GM18508 (cell line): ENCODE data around the gene ALOX5.
A peak's percentile ranks its signal among the peaks of the same experiment; 100 is the strongest.
"Not testable (repeated sequence)": the region's sequence is repeated elsewhere in the genome, so short reads cannot be mapped to it uniquely, and the experiment has no call there.

Experiments used
- ATAC-seq: cut with Tn5 transposase; IDR thresholded peaks from one replicate; pipeline ENCODE4 v1.9.1; 2021; ENCODE audit warnings: moderate number of reproducible peaks; ENCODE audit not compliant: insufficient read depth, unreplicated experiment

Gene ALOX5

GRCh38 chr10:45460235-45460878 is 86.3 kb downstream of the ALOX5 start:
- ATAC-seq: peak; percentile 34

DNA sequence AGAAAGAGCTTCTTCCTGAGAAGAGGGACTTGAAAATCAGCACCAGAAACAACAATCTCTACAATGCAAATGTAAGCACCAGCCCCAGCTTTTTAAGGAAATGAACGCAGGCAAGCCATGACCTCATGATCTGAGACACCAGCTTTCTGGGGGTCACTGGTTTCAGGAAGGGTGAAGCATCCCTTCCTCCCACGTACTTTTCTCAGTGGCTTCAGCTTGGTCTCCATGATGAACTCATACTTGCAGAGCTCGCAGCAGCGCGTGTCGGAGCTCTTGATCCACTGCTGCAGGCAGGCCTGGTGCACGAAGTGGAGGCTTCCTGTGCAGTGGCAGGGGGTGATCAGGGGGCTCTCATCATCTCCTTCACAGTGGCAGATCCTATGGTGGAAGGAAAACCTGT is 87.0 kb downstream of the ALOX5 start:
- peak; percentile 71 for ATAC-seq

DNA sequence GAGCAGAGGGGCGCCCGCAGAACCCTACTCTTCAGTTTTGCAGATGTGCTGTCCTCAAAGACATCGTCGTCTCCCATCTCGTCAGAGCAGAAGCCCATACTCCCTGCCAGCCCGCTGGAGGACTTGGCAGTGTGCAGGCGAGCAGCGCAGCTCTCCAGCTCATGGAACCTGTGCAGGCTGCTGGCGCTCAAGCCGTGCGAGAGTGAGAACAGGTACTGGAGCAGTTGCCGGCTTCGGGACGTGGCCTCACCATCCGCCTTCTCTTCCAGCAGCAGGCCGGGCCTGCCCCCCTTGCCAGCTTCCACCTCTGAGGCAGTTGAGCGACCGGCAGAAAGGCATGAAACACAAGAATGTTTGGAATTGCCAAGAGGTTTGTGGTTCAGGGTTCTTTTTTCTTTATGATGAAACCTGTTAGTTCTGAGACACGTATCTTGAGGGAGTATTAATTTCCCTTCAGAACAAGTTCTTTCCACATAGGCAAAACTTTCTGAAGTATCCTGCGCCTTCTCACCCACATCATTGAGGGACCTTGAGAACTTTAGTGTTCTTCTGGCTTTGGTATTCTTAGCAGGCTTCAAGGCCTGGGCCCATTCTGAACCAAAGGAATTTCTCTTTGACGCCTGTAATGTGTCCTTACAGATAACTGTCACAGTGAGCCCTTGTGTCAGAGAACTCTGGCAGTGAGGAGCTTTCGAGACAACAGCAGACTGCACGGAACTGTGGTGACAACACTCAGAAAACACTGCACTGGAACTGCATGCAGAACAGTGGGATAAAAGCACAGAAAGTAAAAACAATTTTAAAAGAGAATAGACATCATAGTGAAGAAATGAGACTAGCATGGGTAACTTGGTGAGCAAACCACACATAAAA is 89.5 kb downstream of the ALOX5 start:
- no peak for ATAC-seq

GRCh38 chr10:45464958-45465567 is 91.0 kb downstream of the ALOX5 start:
- ATAC-seq: no peak

GRCh38 chr10:45466784-45467183 is 92.8 kb downstream of the ALOX5 start:
- no peak for ATAC-seq

GRCh38 chr10:45468079-45468478 is 94.1 kb downstream of the ALOX5 start:
- ATAC-seq: no peak

GRCh38 chr10:45470098-45471012 is 96.3 kb downstream of the ALOX5 start:
- no peak for ATAC-seq

GRCh38 chr10:45471059-45471458 is 97.0 kb downstream of the ALOX5 start:
- no peak for ATAC-seq

GRCh38 chr10:45471531-45472310 is 97.7 kb downstream of the ALOX5 start:
- ATAC-seq: no peak

DNA sequence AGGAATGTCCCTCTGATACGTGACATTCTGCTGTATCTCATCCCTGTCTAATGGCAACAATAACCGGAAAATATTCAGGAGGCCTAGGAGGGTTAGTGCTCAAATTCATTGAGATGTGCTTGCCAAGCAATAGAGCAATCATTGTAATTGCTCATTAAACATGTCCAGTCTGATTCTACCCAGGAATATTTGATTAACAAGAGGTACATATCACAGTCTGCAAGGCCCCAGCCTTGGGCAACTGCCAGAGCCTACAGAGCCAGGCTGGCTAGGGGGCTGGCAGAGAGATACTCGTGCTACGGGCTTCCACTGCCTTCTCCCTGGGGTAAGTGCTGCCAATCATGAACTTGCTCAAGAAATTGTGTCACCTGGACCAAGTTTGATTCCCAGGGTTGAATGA is 99.1 kb downstream of the ALOX5 start:
- no peak for ATAC-seq

DNA sequence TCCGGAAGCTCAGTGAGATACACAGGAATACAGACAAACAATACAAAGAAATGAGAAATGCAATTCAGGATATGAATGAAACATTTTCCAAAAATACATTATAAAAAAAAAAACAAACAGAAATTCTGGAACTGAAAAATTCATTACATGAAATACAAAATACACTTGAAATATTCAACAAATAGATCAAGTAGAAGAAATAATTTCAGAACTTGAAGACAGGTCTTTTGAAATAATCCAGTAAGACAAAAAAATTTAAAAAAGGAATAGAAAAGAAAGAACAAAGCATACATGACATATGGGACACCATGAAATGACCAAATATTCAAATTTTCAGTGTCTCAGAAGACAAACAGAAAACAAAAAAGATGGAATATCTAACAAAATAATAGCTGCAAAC is 102.5 kb downstream of the ALOX5 start:
- ATAC-seq: no peak

DNA sequence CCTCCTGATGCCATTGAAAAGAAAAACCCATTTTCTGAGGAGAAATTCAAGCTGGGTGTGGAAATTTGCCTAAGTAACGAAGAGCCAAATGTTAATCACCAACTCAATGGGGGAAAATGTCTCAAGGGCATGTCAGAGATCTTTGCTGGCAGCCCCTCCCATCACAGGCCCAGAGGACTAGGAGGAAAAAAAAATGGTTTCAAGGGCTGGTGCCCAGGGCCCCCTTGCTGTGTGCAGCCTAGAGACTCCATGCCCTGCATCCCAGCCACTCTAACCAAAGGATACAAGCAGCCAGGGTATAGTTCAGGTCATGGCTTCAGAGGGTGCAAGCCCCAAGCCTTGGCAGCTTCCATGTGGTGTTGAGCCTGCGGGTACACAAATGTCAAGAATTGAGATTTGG is 106.3 kb downstream of the ALOX5 start:
- no peak for ATAC-seq

GRCh38 chr10:45481100-45481499 is 107.1 kb downstream of the ALOX5 start:
- not testable (repeated sequence) for ATAC-seq

DNA sequence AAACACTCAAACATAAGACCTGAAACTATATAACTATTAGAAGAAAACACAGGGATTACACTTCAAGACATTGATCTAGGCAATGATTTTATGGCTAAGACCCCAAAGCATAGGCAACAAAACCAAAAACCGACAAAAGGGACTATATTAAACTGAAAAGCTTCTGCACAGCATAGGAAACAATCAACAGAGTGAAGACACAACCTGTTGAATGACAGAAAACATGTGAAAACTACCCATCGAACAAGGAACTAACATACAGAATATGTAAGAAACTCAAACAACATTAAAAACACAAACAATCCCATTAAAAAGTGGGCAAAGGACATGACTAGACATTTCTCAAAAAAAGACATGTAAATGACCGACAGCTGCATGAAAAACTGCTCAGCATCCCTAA is 109.0 kb downstream of the ALOX5 start:
- no peak for ATAC-seq

DNA sequence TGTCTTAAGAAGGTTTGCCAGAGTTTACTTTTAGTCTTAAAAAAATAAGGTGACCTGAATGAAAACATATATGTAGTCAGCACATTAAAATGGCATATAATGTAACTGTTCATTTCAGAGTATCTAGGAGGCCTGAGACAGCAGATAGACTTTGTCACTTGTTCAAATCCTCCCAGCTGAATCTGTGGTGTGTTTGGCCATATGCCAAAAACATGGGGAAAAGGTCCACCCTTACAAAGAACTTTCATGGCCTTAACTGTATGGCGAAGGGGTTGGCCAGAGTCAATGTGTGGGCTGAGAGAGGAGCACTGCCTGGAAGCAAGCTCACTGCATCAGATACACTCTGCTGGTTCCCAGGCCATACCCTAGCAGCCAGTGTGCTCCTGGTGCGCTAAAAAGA is 113.7 kb downstream of the ALOX5 start:
- ATAC-seq: no peak

DNA sequence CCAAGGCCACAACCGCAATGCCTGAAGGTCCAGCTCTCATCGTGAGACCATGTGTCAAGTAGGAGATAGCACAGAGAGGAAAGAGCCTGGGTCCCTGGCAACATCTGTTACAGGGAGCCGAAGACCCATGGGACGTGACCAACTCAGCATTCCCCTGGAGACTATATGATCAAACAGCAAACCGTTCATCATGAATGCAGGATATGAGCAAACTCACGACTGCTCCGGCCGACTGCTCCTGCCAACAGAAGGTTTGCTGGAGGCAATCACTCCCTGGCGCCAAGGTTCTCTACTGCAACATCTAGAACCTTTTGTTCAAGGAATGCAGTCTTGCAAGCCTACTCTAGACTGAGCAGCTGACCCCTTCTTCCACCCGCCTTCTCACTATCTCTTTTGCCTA is 114.3 kb downstream of the ALOX5 start:
- no peak for ATAC-seq

DNA sequence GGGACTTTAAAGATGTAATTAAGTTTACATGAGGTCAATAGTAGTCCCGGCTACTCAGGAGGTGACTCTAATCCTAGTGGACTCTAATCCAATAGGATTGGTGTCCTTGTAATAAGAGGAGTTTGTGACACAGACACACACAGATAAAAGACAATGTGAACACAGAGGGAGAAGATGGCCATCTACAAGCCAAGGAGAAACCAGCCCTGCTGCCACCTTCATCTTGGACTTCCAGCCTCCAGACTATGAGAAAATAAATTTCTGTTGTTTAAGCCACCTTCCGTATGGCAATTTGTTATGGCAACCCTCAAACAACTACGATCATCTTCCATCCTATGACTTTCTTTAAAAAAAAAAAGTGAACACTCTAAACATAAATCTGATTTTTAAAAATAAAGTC is 116.3 kb downstream of the ALOX5 start:
- no peak for ATAC-seq

DNA sequence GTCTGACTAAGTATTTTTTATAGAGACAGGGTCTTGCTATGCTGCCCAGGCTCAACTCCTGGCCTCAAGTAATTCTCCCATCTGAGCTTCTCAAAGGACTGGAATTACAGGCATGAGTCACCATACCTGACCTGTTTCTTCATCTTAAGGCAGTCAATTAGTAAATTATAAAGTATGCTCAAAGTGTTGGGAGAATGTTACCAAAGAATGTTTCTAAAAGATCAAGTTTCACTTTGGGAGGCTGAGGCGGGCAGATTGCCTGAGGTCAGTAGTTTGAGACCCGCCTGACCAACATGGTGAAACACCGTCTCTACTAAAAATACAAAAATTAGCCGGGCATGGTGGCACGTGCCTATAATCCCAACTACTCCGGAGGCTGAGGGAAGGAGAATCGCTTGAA is 117.0 kb downstream of the ALOX5 start:
- ATAC-seq: no peak
